ENCODE data around the gene ESRRA. TPM values are rescaled to one million over a fixed set of nuclear protein-coding genes. Genes with fewer than 3 reads are reported as not detected.
A peak's percentile ranks its signal among the peaks of the same experiment; 100 is the strongest.

Gene ESRRA
- total RNA-seq, 1 donor, result 28.6 TPM

DNA sequence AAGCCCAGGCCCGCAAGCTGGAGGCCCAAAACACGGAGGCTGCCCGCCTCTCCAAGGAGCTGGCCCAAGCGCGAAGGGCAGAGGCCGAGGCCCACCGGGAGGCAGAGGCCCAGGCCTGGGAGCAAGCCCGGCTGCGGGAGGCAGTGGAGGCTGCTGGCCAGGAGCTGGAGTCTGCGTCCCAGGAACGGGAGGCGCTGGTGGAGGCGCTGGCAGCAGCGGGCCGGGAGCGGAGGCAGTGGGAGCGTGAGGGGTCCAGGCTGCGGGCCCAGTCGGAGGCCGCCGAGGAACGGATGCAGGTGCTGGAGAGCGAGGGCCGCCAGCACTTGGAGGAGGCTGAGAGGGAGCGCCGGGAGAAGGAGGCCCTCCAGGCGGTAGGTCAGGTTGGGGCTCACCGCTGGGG is 39.5 kb downstream of the ESRRA start:
- H3K9me3 ChIP-seq (ENCODE audit: low read depth, low read length), result no peaks in the 10 kb centered on the region
- TF ChIP-seq, protein P1, sequence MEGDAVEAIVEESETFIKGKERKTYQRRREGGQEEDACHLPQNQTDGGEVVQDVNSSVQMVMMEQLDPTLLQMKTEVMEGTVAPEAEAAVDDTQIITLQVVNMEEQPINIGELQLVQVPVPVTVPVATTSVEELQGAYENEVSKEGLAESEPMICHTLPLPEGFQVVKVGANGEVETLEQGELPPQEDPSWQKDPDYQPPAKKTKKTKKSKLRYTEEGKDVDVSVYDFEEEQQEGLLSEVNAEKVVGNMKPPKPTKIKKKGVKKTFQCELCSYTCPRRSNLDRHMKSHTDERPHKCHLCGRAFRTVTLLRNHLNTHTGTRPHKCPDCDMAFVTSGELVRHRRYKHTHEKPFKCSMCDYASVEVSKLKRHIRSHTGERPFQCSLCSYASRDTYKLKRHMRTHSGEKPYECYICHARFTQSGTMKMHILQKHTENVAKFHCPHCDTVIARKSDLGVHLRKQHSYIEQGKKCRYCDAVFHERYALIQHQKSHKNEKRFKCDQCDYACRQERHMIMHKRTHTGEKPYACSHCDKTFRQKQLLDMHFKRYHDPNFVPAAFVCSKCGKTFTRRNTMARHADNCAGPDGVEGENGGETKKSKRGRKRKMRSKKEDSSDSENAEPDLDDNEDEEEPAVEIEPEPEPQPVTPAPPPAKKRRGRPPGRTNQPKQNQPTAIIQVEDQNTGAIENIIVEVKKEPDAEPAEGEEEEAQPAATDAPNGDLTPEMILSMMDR (IDR thresholded peaks at IDR 0.05; ENCODE audit: extremely low read depth, low read depth, low read length), result no peak
- no peaks in the 10 kb centered on the region for H4K20me1 ChIP-seq (ENCODE audit: insufficient read depth, low read length)
- peaks cover 3% of the 10 kb centered on the region for H3K4me1 ChIP-seq (ENCODE audit: insufficient read depth, low read length)
- H3K27me3 ChIP-seq (ENCODE audit: insufficient read depth, low read length), result no peaks in the 10 kb centered on the region
- DNase-seq (ENCODE audit: insufficient read length, low spot score, missing footprints), result no peak
- H3K79me2 ChIP-seq (ENCODE audit: insufficient read depth, low read length), result no peaks in the 10 kb centered on the region
- H3K27ac ChIP-seq (ENCODE audit: low read depth, low read length), result no peak overlapping the region
- H3K36me3 ChIP-seq (ENCODE audit: insufficient read depth, low read length), result no peaks in the 10 kb centered on the region
- no peak overlapping the region for H3K4me2 ChIP-seq (ENCODE audit: insufficient read depth, low read length)
- no peak overlapping the region for H2AFZ ChIP-seq (ENCODE audit: low read length)
- no peak overlapping the region for H3K4me3 ChIP-seq (ENCODE audit: insufficient read depth, low read length)

DNA sequence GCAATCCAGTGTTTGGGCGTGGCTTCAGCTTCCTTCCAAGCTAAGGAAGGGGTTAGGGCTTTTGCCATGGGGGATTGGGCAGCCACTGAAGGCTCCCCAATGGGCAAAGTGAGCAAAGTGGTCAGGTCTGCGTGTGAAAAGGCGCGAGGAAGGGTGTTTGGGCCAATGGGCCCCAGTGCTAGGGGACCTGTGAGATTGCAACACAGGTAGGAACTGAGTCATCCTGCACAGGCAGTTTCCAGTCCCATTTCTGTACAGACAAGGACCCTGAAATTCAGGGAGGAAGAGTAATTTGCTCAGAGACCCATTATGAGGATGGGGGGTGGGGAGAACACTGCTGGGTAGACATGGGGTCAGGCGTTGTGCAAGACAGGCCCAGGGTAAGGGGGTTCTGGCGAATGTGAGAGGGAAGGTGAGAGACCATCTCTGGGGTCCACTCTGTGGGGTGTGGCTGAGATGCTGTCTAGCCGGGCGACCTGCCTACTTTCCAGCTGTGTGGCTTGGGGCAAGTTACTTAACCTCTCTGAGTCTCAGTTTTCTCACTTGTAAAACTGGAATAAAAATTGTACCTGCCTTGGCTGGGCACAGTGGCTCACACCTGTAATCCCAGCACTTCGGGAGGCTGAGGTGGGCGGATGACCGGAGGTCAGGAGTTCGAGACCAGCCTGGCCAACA is 42.0 kb downstream of the ESRRA start:
- Histone ChIP-seq H3K4me1 (ENCODE audit: insufficient read depth, low read length) (no peaks in the 10 kb centered on the region), H3K27me3 (ENCODE audit: insufficient read depth, low read length) (no peaks in the 10 kb centered on the region), H3K79me2 (ENCODE audit: insufficient read depth, low read length) (no peaks in the 10 kb centered on the region), H3K27ac (ENCODE audit: low read depth, low read length) (no peak overlapping the region), H3K4me2 (ENCODE audit: insufficient read depth, low read length) (no peak overlapping the region), H2AFZ (ENCODE audit: low read length) (no peak overlapping the region), H3K36me3 (ENCODE audit: insufficient read depth, low read length) (no peaks in the 10 kb centered on the region), H4K20me1 (ENCODE audit: insufficient read depth, low read length) (no peaks in the 10 kb centered on the region), H3K9me3 (ENCODE audit: low read depth, low read length) (no peaks in the 10 kb centered on the region), H3K4me3 (ENCODE audit: insufficient read depth, low read length) (no peak overlapping the region)
- TF ChIP-seq, protein P1 (IDR thresholded peaks at IDR 0.05; ENCODE audit: extremely low read depth, low read depth, low read length), result no peak
- DNase-seq (ENCODE audit: insufficient read length, low spot score, missing footprints), result no peak

DNA sequence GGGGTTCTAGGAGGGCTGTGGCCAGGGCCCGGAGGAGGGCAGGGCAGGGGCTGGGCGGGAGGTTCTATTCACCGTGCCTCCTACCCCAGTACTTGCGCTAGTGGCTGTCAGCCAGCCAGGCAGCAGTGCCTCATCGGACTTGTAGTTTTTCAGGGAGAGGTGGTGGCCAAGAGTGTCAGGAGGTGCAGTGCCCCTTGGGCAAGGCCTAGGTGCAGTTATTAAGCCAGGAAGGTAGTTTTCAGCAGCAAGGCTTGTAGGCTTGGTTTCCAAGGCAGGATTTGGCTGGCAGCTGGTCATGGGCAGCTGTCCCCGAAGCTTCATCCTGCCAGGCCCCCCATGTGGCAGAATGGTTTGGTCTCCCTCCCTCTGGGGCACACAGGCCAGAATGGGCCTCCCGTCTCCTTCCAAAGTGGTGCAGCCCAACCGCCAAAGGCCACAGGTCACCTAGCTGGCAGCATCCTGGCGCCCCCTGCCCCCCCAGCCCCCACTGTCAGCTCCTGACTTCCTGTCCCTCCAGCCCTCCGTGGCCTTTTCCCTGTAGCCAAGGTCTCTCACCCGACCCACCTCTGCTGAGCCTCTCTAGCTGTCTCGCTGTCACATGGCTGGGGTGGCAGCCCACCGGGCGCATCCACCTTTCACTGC is 43.2 kb downstream of the ESRRA start:
- TF ChIP-seq, protein P1 (IDR thresholded peaks at IDR 0.05; ENCODE audit: extremely low read depth, low read depth, low read length), result no peak
- H4K20me1 ChIP-seq (ENCODE audit: insufficient read depth, low read length), result no peaks in the 10 kb centered on the region
- no peaks in the 10 kb centered on the region for H3K4me1 ChIP-seq (ENCODE audit: insufficient read depth, low read length)
- no peak overlapping the region for H3K27ac ChIP-seq (ENCODE audit: low read depth, low read length)
- DNase-seq (ENCODE audit: insufficient read length, low spot score, missing footprints), result peak; percentile 77
- H3K4me2 ChIP-seq (ENCODE audit: insufficient read depth, low read length), result no peak overlapping the region
- no peaks in the 10 kb centered on the region for H3K27me3 ChIP-seq (ENCODE audit: insufficient read depth, low read length)
- H3K9me3 ChIP-seq (ENCODE audit: low read depth, low read length), result no peaks in the 10 kb centered on the region
- no peaks in the 10 kb centered on the region for H3K79me2 ChIP-seq (ENCODE audit: insufficient read depth, low read length)
- no peaks in the 10 kb centered on the region for H3K36me3 ChIP-seq (ENCODE audit: insufficient read depth, low read length)
- H2AFZ ChIP-seq (ENCODE audit: low read length), result no peak overlapping the region
- H3K4me3 ChIP-seq (ENCODE audit: insufficient read depth, low read length), result no peak overlapping the region

DNA sequence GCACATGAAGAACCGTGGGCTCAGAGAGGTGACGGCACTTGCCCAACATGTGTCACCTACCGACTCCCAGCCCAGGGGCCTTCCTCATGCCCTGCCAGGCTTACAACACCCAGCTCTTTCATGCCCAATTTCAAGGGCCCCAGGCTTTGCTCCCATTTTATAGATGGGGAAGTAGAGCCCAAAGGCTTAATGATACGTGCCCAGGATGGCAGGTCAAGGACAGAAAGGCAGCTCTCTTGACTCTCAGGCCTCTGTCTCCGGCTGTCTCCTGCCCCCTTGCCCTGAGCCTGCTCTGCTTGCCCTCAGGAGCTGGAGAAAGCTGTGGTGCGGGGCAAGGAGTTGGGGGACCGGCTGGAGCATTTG is 43.7 kb downstream of the ESRRA start:
- Histone ChIP-seq H3K4me3 (ENCODE audit: insufficient read depth, low read length) (no peak overlapping the region), H3K36me3 (ENCODE audit: insufficient read depth, low read length) (no peaks in the 10 kb centered on the region), H3K27ac (ENCODE audit: low read depth, low read length) (no peak overlapping the region), H3K9me3 (ENCODE audit: low read depth, low read length) (no peaks in the 10 kb centered on the region), H3K79me2 (ENCODE audit: insufficient read depth, low read length) (no peaks in the 10 kb centered on the region), H4K20me1 (ENCODE audit: insufficient read depth, low read length) (no peaks in the 10 kb centered on the region), H3K4me1 (ENCODE audit: insufficient read depth, low read length) (no peaks in the 10 kb centered on the region), H2AFZ (ENCODE audit: low read length) (no peak overlapping the region), H3K27me3 (ENCODE audit: insufficient read depth, low read length) (no peaks in the 10 kb centered on the region), H3K4me2 (ENCODE audit: insufficient read depth, low read length) (no peak overlapping the region)
- TF ChIP-seq, protein P1 (IDR thresholded peaks at IDR 0.05; ENCODE audit: extremely low read depth, low read depth, low read length), result no peak
- no peak for DNase-seq (ENCODE audit: insufficient read length, low spot score, missing footprints)

Data from osteoblast (primary cell).